Measurements from ENCODE around the gene SLC29A1.

DNA sequence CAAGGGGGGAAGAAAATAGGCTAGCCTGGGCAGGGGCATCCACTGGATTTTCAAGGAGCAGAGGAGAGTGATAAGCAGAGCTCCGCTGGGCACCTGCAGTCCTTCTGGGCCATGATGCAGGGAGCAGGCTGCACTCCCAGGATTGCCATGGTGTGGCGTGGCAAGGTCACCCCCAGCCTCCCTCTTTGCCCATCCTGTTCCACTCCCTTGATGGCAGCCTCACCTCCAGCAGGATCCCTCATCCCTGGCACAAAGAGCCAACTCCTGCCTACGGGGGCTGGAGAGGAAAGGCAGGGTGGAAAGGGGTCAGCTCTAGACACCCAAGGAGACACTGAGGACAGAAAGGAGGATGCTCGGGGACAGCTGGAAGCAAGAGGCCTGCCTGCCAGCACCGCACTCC lies 29.1 kb upstream of the SLC29A1 start:
- TF ChIP-seq POLR2A (IDR thresholded peaks at IDR 0.05) (no peak), EP300 (IDR thresholded peaks at IDR 0.05) (no peak)
- TF ChIP-seq, protein P1, sequence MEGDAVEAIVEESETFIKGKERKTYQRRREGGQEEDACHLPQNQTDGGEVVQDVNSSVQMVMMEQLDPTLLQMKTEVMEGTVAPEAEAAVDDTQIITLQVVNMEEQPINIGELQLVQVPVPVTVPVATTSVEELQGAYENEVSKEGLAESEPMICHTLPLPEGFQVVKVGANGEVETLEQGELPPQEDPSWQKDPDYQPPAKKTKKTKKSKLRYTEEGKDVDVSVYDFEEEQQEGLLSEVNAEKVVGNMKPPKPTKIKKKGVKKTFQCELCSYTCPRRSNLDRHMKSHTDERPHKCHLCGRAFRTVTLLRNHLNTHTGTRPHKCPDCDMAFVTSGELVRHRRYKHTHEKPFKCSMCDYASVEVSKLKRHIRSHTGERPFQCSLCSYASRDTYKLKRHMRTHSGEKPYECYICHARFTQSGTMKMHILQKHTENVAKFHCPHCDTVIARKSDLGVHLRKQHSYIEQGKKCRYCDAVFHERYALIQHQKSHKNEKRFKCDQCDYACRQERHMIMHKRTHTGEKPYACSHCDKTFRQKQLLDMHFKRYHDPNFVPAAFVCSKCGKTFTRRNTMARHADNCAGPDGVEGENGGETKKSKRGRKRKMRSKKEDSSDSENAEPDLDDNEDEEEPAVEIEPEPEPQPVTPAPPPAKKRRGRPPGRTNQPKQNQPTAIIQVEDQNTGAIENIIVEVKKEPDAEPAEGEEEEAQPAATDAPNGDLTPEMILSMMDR (IDR thresholded peaks at IDR 0.05), result no peak
